ENCODE results near the gene KCNK15.

Gene KCNK15

DNA sequence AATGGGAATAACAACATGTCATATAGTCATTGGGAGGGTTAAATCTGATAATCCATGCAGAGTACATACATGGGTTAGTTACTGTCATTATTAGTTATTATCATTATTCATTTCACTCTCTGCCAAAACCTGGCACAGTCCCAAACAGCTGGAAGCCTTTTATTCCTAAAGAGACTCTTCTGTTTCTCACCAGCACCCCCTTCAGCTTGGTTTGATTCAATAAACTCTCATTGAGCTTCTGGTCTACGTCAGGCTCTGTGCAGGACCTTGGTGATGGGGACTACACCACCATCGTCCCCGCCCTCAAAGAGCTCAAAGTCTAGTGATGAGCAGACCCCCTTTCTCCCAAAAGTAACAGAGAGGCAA, 2.3 kb downstream of the KCNK15 start:
- no peak for DNase-seq (ENCODE audit: low read depth)
- H3K4me3 ChIP-seq (ENCODE audit: low read length) = no peak overlapping the region
- TF ChIP-seq CTCF (IDR thresholded peaks at IDR 0.05; ENCODE audit: insufficient read depth, low read depth, low read length, missing control alignments) = no peak

GRCh38 chr20:44750081-44750805, 4.6 kb downstream of the KCNK15 start:
- no peak for TF ChIP-seq CTCF (IDR thresholded peaks at IDR 0.05; ENCODE audit: insufficient read depth, low read depth, low read length, missing control alignments)
- no peak overlapping the region for H3K4me3 ChIP-seq (ENCODE audit: low read length)
- no peak for DNase-seq (ENCODE audit: low read depth)

GRCh38 chr20:44752099-44752931, 6.7 kb downstream of the KCNK15 start:
- TF ChIP-seq CTCF (IDR thresholded peaks at IDR 0.05; ENCODE audit: insufficient read depth, low read depth, low read length, missing control alignments) = no peak
- no peak for DNase-seq (ENCODE audit: low read depth)
- H3K4me3 ChIP-seq (ENCODE audit: low read length) = no peak overlapping the region

DNA sequence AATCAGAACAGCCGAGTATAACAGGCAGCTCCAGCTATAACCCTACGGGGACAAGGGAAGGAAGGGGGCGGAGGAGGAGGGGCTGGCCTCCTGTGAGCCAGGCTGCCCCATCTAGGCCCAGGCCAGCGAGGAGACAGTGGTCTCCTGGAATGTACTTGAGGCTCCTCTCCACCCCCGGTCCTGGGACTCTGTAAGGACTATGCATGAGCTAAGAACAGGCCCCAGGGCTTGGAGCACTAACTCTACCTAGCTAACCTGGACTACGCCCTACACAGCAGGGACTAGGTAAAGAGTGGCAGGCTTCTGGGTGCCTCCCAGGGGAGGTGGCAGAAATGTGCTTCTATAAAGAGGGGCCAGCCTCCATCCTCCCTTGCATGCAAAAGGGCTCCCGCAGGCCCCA, 8.9 kb downstream of the KCNK15 start:
- H3K4me3 ChIP-seq (ENCODE audit: low read length) = no peak overlapping the region
- no peak for DNase-seq (ENCODE audit: low read depth)
- TF ChIP-seq CTCF (IDR thresholded peaks at IDR 0.05; ENCODE audit: insufficient read depth, low read depth, low read length, missing control alignments) = no peak

- no peak for TF ChIP-seq CTCF (IDR thresholded peaks at IDR 0.05; ENCODE audit: insufficient read depth, low read depth, low read length, missing control alignments)
- DNase-seq (ENCODE audit: low read depth) = no peak
- no peak overlapping the region for H3K4me3 ChIP-seq (ENCODE audit: low read length)
Measured at GRCh38 chr20:44756011-44756688, 10.5 kb downstream of the KCNK15 start.

DNA sequence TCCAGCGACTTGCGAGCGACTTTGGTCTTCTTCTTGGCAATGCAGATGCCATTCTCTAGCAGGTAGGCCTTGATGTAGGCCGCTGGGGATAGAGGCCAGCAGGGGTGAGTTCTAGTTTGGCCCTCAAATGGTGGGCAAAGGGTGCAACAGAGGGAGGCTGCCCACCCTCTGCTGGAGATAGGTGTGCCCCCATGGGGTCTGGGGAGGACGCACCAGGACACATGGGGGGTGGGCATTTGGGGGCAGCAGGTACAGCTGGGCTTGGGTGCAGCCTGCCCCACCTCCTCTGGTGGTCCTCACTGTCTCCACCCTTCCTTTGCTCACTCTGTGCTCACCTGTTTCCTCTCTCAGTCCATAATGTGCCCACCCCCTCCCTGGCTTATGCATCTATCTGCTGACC, 11.3 kb downstream of the KCNK15 start:
- DNase-seq (ENCODE audit: low read depth) = no peak
- TF ChIP-seq CTCF (IDR thresholded peaks at IDR 0.05; ENCODE audit: insufficient read depth, low read depth, low read length, missing control alignments) = no peak

More for the DNA sequence above, 11.3 kb downstream of the KCNK15 start:
- no peak overlapping the region for H3K4me3 ChIP-seq (ENCODE audit: low read length)
